ENCODE measurements around the gene NDUFS8.

DNA sequence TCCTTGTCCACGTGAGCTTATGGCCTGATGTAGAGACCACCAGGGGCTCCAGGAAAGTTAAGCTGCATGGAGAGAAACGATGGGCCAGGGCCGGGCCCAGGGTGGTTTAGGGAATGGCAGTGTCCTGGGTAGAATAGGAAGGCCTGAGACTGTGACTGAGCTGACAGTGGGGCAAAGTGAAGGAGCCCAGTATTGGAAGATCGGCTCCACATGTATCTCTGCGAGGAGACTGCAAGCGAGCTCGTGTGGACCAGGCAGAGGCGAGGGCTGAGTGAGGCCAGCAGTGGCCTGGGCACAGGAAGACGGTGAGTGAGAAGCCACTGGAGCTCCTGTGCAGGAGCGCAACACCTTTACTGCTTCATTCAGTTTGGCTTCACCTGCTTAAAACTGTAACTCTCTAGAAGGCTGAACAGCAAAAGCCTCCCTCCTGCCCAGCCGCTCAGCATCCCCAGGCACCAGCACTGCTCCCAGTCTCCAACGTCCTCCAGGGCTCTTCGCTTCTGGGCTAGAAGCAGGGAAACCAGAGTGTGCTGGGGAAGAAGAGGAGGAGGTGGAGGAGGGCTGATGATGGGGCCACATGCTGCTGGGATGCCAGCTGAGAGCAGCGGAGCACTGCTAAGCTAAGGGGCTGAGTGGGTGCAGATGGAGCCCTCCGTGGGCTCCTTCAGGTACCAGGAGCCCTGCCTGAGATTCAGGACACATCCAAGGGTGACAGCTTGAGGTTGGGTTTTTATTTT is 21.8 kb downstream of the NDUFS8 start:
- TF ChIP-seq, protein P1, sequence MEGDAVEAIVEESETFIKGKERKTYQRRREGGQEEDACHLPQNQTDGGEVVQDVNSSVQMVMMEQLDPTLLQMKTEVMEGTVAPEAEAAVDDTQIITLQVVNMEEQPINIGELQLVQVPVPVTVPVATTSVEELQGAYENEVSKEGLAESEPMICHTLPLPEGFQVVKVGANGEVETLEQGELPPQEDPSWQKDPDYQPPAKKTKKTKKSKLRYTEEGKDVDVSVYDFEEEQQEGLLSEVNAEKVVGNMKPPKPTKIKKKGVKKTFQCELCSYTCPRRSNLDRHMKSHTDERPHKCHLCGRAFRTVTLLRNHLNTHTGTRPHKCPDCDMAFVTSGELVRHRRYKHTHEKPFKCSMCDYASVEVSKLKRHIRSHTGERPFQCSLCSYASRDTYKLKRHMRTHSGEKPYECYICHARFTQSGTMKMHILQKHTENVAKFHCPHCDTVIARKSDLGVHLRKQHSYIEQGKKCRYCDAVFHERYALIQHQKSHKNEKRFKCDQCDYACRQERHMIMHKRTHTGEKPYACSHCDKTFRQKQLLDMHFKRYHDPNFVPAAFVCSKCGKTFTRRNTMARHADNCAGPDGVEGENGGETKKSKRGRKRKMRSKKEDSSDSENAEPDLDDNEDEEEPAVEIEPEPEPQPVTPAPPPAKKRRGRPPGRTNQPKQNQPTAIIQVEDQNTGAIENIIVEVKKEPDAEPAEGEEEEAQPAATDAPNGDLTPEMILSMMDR (IDR thresholded peaks at IDR 0.05; ENCODE audit: poor library complexity): no peak
- no peak for TF ChIP-seq EZH2 (IDR thresholded peaks at IDR 0.05; ENCODE audit: borderline replicate concordance)
- TF ChIP-seq EZH2phosphoT487 (IDR thresholded peaks at IDR 0.05; ENCODE audit: low read depth, severe bottlenecking, unreplicated experiment): no peak
